HUES6 (cell line): ENCODE data around the gene AP2M1.
A peak's percentile ranks its signal among the peaks of the same experiment; 100 is the strongest.

Experiments used
- H3K27ac ChIP-seq: 2 replicates; pipeline ENCODE4 v1.7.0; 2013; ENCODE audit warnings: low read depth, mild to moderate bottlenecking, low read length, inconsistent platforms
- H3K27me3 ChIP-seq: 2 replicates; pipeline ENCODE4 v1.6.1; 2013; ENCODE audit warnings: low read length; ENCODE audit not compliant: control insufficient read depth, insufficient read depth
- H3K36me3 ChIP-seq: 2 replicates; pipeline ENCODE4 v1.6.1; 2013; ENCODE audit warnings: low read length; ENCODE audit not compliant: control insufficient read depth, insufficient read depth
- H3K4me1 ChIP-seq: 2 replicates; pipeline ENCODE4 v1.6.1; 2013; ENCODE audit warnings: low read length; ENCODE audit not compliant: control insufficient read depth, insufficient read depth
- H3K4me3 ChIP-seq: 2 replicates; pipeline ENCODE4 v1.5.1; 2013; ENCODE audit warnings: low read depth, low read length
- H3K9ac ChIP-seq: one replicate; pipeline ENCODE4 v1.6.1; 2013; ENCODE audit warnings: mild to moderate bottlenecking, low read length
- H3K9me3 ChIP-seq: 2 replicates; pipeline ENCODE4 v1.6.1; 2013; ENCODE audit warnings: low read depth, low read length; ENCODE audit not compliant: control insufficient read depth, insufficient read depth

AP2M1 gene

DNA sequence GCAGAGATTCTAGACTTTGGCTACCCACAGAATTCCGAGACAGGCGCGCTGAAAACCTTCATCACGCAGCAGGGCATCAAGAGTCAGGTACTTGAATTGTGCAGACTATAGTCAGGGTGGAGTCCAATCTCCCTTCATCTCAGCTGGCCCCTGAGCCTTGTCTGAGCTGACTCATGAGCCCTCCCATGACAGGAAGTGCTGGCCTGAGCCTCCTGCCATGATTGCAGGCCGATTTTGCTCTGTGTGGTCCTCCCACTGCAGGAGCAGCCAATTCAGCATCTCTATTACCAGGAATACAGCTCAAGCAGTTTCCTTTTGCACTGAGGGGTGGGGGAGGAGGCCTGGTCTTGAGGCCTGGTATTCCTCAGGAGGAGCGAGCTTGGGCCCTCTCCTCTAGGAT lies 5.5 kb downstream of the AP2M1 start:
- Histone ChIP-seq H3K36me3 (peaks cover 78% of the 10 kb centered on the region), H3K9ac (no peak overlapping the region), H3K4me1 (peaks cover 22% of the 10 kb centered on the region), H3K27ac (no peak overlapping the region), H3K9me3 (no peaks in the 10 kb centered on the region), H3K27me3 (no peaks in the 10 kb centered on the region), H3K4me3 (no peak overlapping the region)

DNA sequence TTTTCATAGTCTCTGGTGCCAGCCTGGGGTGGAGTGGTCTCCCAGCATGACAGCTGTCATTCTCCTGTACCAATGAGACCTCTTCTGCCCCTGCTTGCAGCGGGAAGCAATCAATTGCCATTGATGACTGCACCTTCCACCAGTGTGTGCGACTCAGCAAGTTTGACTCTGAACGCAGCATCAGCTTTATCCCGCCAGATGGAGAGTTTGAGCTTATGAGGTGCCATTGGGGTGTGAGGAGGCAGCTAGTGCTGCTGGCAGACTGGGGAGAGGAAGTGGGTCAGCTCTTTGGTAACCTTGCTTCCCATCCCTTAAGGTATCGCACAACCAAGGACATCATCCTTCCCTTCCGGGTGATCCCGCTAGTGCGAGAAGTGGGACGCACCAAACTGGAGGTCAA lies 6.9 kb downstream of the AP2M1 start:
- Histone ChIP-seq H3K9ac (no peak overlapping the region), H3K36me3 (peaks cover 78% of the 10 kb centered on the region), H3K27ac (no peak overlapping the region), H3K27me3 (no peaks in the 10 kb centered on the region), H3K9me3 (no peaks in the 10 kb centered on the region), H3K4me1 (peaks cover 23% of the 10 kb centered on the region), H3K4me3 (no peak overlapping the region)

DNA sequence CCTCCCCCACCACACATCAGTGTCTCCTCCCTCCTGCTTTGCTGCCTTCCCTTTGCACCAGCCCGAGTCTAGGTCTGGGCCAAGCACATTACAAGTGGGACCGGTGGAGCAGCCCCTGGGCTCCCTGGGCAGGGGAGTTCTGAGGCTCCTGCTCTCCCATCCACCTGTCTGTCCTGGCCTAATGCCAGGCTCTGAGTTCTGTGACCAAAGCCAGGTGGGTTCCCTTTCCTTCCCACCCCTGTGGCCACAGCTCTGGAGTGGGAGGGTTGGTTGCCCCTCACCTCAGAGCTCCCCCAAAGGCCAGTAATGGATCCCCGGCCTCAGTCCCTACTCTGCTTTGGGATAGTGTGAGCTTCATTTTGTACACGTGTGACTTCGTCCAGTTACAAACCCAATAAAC lies 9.0 kb downstream of the AP2M1 start:
- Histone ChIP-seq H3K27me3 (no peaks in the 10 kb centered on the region), H3K9ac (no peak overlapping the region), H3K4me3 (no peak overlapping the region), H3K9me3 (no peaks in the 10 kb centered on the region), H3K36me3 (peaks cover 73% of the 10 kb centered on the region), H3K27ac (no peak overlapping the region; the same call in 1 of the 2 replicates), H3K4me1 (peaks cover 19% of the 10 kb centered on the region)

DNA sequence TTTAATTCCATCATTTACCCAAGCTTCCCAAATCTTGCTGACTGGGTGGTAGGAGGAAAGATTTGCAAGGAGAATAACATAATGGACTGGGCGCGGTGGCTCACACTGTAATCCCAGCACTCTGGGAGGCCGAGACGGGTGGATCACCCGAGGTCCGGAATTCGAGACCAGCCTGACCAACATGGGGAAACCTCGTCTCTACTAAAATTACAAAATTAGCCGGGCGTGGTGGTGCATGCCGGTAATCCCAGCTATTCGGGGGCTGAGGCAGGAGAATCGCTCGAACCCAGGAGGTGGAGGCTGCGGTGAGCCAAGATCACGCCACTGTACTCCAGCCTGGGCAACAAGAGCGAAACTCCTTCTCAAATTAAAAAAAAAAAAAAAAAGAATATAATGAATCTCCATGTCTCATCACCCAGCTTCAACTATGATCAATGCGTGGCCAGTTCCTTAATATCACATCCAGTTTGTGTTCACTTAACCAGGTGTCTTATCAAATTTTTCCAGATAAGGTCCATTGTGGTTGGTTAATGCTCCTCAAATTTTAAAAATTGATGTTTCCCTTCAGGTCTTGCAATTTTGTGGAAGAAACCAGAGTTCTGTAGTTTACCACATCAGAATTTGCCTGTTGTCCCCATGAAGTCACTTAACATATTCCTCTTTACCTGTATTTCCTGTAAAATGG lies 10.0 kb downstream of the AP2M1 start:
- Histone ChIP-seq H3K36me3 (peaks cover 73% of the 10 kb centered on the region), H3K27ac (peak overlapping the region; percentile 89), H3K9me3 (no peaks in the 10 kb centered on the region), H3K4me1 (peaks cover 19% of the 10 kb centered on the region), H3K27me3 (no peaks in the 10 kb centered on the region), H3K4me3 (peak overlapping the region; percentile 95), H3K9ac (peak overlapping the region; percentile 72)

DNA sequence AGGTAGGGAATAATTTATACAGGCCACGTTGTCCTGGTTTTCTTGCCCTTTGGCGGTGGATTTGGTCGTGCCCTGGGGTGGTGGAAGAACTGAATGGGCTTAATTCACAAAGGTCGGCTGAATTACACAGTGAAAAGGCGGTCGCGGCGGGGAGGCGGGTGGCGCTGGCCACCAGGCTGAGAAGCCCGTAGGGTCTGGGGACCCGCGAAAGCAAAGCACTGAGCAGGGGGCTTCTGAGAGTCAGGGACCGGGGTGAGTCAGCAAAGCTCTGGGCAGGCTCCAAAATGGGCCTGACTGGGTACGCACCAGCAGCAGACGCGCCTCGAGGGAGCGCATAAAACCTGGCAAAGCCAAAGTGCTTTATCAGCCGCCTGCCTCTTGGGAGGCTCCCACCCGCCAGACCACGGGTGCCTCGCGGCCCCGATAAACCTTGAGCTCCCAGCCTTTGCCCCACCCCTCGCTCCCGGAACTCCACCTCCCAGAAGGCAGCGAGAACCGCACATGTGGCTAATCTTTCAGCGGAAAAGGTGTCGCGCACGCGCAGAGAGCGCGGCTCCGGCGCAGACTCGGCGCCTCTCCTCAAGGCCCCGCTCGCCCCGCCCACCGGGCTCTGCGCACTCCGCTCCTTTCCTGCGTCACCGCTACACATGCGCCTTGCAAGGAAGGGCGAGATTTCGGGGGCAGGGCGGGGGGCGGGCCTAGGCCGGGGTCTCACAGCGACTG lies 11.0 kb downstream of the AP2M1 start:
- no peaks in the 10 kb centered on the region for H3K27me3 ChIP-seq
- H3K27ac ChIP-seq, result peak overlapping the region; percentile 89
- H3K4me1 ChIP-seq, result peaks cover 19% of the 10 kb centered on the region
- H3K36me3 ChIP-seq, result peaks cover 73% of the 10 kb centered on the region
- peak overlapping the region; percentile 95 for H3K4me3 ChIP-seq
- H3K9ac ChIP-seq, result peak overlapping the region; percentile 91
- no peaks in the 10 kb centered on the region for H3K9me3 ChIP-seq

DNA sequence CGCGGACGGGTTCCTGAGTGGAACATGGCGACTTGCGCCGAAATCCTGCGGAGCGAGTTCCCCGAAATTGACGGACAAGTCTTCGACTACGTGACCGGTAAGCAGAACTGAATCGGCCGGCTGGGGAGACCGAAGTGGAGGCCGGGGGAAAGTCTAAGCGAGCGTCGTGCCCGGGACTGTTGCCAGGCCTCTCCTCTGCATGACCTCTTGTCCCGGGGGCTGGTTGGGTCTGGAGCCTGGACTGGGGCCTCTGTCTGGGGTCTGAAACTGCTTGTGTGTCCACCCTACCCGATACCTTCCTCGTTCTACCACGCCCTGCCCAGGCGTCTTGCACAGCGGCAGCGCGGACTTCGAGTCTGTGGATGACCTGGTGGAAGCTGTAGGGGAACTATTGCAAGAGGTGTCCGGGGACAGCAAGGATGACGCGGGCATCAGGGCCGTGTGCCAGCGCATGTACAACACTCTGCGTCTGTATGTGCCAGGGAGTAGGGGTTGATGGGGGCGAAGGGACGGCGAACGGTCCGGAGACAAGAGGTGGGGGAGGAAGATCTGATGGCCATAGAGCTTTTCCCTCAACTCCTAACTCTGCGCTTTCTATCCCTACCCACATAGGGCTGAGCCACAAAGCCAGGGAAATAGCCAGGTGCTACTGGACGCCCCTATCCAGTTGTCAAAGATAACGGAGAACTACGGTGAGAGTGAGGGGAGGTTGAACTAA lies 11.7 kb downstream of the AP2M1 start, which contains the start of gene ABCF3:
ABCF3 (plus strand) TSS at position 16 of the 718 bp plus-strand sequence; CDS start at position 25, 9 bp downstream.
- Histone ChIP-seq H3K4me3 (peak within 1 kb of the TSS; percentile 95), H3K4me1 (peaks cover 19% of the 10 kb centered on the region), H3K27me3 (no peaks in the 10 kb centered on the region), H3K27ac (peak within 1 kb of the TSS; percentile 89), H3K9me3 (no peaks in the 10 kb centered on the region), H3K9ac (peak within 1 kb of the TSS; percentile 91), H3K36me3 (peaks cover 73% of the 10 kb centered on the region)

DNA sequence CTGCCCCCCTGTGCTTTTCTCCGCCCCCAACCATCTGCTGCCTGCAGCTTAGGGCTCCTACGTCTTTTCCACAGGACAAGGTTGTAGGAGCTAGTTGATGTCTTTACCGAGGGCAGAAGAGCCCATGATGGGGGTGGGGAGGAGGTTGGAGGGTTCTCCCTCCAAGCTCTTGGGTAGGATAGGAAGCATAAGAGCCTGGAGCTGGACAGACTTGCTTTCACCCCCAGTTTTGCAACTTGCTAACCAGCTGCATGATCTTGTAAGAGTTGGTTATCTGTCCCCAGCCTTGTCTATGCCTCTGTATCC lies 12.2 kb downstream of the AP2M1 start:
- no peaks in the 10 kb centered on the region for H3K9me3 ChIP-seq
- H3K27ac ChIP-seq, result no peak overlapping the region
- peaks cover 19% of the 10 kb centered on the region for H3K4me1 ChIP-seq
- peak overlapping the region; percentile 91 for H3K9ac ChIP-seq
- no peaks in the 10 kb centered on the region for H3K27me3 ChIP-seq
- peak overlapping the region; percentile 95 for H3K4me3 ChIP-seq
- peaks cover 73% of the 10 kb centered on the region for H3K36me3 ChIP-seq

DNA sequence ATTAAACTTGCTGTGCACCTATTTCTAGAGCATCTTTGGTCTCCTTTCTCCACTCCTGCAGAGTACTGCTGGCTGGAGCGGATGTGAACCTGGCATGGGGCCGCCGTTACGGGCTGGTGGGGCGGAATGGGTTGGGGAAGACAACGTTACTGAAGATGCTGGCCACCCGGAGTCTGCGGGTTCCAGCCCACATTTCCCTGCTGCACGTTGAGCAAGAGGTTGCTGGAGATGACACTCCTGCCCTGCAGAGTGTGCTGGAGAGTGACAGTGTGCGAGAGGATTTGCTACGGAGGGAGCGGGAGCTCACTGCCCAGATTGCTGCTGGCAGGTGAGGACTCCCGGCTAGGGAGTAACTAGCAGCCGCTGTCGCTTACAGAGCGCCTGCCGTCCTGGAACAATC lies 13.4 kb downstream of the AP2M1 start:
- Histone ChIP-seq H3K4me3 (no peak overlapping the region), H3K9ac (no peak overlapping the region), H3K27ac (no peak overlapping the region), H3K4me1 (peaks cover 19% of the 10 kb centered on the region), H3K9me3 (no peaks in the 10 kb centered on the region), H3K27me3 (no peaks in the 10 kb centered on the region), H3K36me3 (peaks cover 73% of the 10 kb centered on the region)

DNA sequence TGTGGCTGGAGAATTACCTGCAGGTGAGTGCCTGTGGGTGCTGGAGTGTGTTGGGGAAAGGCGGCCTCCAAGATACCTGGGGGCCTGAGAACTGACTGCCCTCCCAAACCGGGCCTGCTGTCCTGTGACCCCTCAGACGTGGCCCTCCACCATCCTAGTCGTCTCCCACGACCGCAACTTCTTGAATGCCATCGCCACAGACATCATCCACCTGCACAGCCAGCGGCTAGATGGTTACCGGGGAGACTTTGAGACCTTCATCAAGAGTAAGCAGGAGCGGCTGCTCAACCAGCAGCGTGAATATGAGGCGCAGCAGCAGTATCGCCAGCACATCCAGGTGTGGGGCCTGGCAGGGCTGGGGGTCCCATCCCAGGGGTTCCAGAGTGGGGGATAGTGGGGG lies 14.8 kb downstream of the AP2M1 start:
- Histone ChIP-seq H3K9me3 (no peaks in the 10 kb centered on the region), H3K36me3 (peaks cover 73% of the 10 kb centered on the region), H3K9ac (no peak overlapping the region), H3K4me3 (no peak overlapping the region), H3K27ac (no peak overlapping the region), H3K4me1 (peaks cover 15% of the 10 kb centered on the region), H3K27me3 (no peaks in the 10 kb centered on the region)

DNA sequence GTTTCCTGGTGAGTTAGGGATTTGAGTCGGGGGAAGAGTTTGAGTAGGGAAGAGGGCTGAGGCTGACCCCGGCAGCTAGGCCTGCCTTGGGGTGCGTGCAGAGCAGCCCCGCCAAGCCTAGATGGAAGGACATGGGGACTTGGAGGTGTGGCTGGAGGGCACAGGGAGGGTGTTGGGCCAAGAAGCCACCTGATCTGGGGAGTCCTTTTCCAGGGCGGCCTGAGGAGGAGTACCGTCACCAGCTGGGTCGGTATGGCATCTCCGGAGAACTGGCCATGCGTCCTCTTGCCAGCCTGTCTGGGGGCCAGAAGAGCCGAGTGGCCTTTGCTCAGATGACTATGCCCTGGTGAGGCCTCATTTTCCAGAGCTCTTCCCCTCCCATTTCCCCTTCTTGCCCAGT lies 18.2 kb downstream of the AP2M1 start:
- H3K4me3 ChIP-seq, result no peak overlapping the region
- no peaks in the 10 kb centered on the region for H3K4me1 ChIP-seq
- no peak overlapping the region for H3K9ac ChIP-seq
- H3K36me3 ChIP-seq, result peaks cover 87% of the 10 kb centered on the region
- H3K9me3 ChIP-seq, result no peaks in the 10 kb centered on the region
- H3K27ac ChIP-seq, result no peak overlapping the region
- H3K27me3 ChIP-seq, result no peaks in the 10 kb centered on the region

DNA sequence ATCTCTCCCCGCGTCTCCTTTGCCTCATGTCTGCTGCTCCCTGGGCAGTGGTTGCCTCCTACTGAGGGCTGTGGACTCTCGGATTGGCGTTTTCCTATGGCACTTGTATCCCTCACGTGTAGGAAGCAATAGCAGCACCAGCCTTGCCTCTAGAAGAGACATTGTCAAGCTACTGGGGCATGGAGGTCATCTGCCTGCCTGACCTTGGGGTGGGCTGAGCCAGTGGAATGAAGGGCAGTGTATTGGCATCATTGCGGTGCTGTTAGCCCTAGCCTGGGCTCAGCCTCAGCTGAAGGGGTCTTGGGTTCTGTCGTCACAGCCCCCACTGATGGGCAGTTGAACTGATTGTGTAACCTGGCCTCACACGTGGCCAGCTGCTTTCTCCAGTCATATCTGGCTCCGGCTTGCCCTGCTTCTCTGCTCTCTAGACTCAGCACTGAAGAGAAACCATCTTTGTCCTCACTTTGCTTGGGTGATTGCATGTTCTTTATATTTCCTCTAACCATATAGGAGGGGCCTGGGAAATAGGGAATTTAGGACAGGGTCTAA lies 19.4 kb downstream of the AP2M1 start:
- H3K9ac ChIP-seq, result no peak overlapping the region
- peaks cover 75% of the 10 kb centered on the region for H3K36me3 ChIP-seq
- H3K4me3 ChIP-seq, result no peak overlapping the region
- H3K27ac ChIP-seq, result no peak overlapping the region
- no peaks in the 10 kb centered on the region for H3K9me3 ChIP-seq
- no peaks in the 10 kb centered on the region for H3K4me1 ChIP-seq
- H3K27me3 ChIP-seq, result no peaks in the 10 kb centered on the region
